Measurements from ENCODE around the gene KRT82. TPM values are rescaled to one million over a fixed set of nuclear protein-coding genes. Genes with fewer than 3 reads are reported as not detected.

The KRT82 gene
- total RNA-seq, 1 donor from 2014 or later = not detected

DNA sequence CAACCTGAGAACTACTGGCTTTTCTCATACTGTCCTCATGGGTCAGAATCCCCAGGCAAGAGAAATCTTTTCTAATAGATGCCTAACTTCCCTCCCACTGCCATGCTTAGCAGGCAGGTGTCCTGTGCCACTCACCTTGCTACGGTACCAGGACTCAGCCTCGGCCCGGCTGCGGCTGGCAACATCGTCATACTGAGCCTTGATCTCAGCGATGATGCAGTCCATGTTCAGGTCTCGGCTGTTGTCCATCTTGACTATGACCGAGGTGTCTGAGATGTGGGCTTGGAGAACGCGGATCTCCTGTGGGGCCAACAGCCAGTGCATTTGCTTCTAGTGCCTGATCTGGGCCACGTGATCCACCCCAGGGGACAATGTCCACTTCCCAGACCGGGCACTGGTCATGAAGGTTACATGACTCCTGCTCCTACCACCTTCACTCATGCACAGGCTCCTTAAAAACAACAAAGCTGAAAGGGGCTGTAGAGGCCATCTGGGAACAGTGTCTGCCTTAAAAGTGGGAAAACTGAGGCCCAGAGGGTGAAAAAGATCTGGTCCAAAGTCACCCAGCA is 42.9 kb downstream of the KRT82 start:
- DNase-seq (ENCODE audit: low read depth, low spot score) = no peak
- Mint-ChIP-seq H3K27me3 (ENCODE audit: low read depth) (peaks cover 3% of the 10 kb centered on the region), H3K9me3 (no peaks in the 10 kb centered on the region), H3K36me3 (ENCODE audit: low read depth) (no peaks in the 10 kb centered on the region), H3K4me1 (no peaks in the 10 kb centered on the region), H3K4me3 (no peak overlapping the region), H3K27ac (ENCODE audit: unreplicated experiment) (no peak overlapping the region)
- TF ChIP-seq, protein P1, sequence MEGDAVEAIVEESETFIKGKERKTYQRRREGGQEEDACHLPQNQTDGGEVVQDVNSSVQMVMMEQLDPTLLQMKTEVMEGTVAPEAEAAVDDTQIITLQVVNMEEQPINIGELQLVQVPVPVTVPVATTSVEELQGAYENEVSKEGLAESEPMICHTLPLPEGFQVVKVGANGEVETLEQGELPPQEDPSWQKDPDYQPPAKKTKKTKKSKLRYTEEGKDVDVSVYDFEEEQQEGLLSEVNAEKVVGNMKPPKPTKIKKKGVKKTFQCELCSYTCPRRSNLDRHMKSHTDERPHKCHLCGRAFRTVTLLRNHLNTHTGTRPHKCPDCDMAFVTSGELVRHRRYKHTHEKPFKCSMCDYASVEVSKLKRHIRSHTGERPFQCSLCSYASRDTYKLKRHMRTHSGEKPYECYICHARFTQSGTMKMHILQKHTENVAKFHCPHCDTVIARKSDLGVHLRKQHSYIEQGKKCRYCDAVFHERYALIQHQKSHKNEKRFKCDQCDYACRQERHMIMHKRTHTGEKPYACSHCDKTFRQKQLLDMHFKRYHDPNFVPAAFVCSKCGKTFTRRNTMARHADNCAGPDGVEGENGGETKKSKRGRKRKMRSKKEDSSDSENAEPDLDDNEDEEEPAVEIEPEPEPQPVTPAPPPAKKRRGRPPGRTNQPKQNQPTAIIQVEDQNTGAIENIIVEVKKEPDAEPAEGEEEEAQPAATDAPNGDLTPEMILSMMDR (conservative IDR thresholded peaks at IDR 0.05) = no peak

DNA sequence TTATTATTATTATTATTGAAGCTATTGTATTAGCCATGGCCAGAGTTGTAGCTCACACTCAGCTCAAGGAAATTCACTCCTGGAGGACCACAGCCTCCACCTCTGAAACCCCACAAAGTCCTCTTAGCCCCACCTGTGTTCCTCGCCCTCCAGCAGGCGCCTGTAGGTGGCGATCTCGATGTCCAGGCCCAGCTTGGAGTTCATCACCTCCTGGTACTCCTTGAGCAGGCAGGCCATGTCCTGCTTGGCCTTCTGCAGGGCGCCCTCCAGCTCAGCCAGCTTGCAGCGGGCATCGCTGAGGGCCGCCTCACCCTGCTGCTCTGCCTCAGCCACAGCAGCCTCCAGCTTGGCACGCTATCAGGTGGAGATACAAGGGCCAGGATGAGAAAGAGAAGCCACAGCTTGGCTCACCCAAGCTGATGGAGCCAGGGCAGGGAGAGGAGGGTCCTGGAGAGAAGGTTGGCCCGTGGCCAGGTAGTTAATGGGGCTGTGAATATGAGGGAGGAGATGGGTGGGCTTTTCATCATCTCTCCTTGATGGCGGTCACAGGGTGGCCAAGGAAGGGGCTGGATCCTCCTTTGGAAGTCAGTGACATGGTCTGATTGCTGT is 43.9 kb downstream of the KRT82 start:
- Mint-ChIP-seq H3K27me3 (ENCODE audit: low read depth) (peaks cover under 1% of the 10 kb centered on the region), H3K9me3 (no peaks in the 10 kb centered on the region), H3K4me1 (no peaks in the 10 kb centered on the region), H3K36me3 (ENCODE audit: low read depth) (no peaks in the 10 kb centered on the region), H3K27ac (ENCODE audit: unreplicated experiment) (no peak overlapping the region), H3K4me3 (no peak overlapping the region)
- DNase-seq (ENCODE audit: low read depth, low spot score) = no peak
- TF ChIP-seq, protein P1 (conservative IDR thresholded peaks at IDR 0.05) = peak; percentile 29

DNA sequence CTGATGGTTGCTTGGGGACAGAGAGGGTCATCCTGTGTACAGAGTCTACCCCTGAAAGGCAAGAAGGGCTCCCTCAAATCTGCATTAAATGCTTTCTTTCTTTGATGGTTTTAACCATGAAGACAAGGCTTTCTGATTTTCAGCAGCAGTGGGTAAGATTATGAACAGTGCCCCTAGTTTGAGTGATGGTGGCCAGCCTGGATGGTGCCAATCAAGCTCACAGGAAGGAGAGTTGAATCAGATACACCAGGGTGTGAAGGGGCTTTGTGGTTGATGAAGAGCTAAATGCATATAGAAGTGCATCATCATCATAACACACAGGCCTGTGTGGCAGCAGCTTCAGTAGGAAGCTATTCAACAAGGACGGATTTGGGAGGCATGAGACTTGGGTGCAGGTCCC is 44.6 kb downstream of the KRT82 start:
- TF ChIP-seq, protein P1 (conservative IDR thresholded peaks at IDR 0.05) = no peak

DNA sequence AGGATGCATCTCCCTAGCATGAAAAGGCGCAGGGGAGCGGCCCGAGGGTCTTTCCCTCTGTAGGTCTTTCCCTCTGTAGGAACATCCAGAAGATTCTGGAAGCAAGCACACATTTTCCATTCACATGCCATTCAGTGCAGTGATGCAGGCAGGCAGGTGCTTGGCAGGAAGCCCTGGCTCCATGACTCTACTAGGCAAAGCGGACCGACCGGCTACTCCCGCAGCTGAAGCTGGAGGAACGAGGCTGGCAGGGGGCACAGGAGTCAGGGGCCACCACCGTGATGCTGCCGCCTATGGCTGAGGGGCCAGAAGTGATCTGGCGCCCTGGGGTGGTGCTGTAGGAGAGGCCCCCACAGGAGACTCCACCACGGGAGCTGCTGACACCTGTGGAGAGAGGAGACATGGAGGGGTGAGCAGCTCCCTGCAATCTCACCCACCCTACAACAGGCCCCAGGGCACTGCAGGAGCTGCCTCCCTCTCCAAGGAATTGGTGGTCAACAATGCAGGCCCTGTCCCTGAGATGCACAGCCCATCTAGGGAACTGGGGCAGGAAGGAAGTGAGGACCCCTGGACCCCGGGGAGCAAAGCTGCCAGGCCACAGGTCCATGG is 45.4 kb downstream of the KRT82 start:
- Mint-ChIP-seq H3K36me3 (ENCODE audit: low read depth) (no peaks in the 10 kb centered on the region), H3K27me3 (ENCODE audit: low read depth) (no peaks in the 10 kb centered on the region), H3K4me1 (no peaks in the 10 kb centered on the region), H3K4me3 (no peak overlapping the region), H3K9me3 (no peaks in the 10 kb centered on the region), H3K27ac (ENCODE audit: unreplicated experiment) (no peak overlapping the region)
- DNase-seq (ENCODE audit: low read depth, low spot score) = no peak
- TF ChIP-seq, protein P1 (conservative IDR thresholded peaks at IDR 0.05) = no peak

More for the DNA sequence above, 44.6 kb downstream of the KRT82 start:
- H3K27me3 Mint-ChIP-seq (ENCODE audit: low read depth) = no peaks in the 10 kb centered on the region
- no peaks in the 10 kb centered on the region for H3K4me1 Mint-ChIP-seq
- no peak overlapping the region for H3K4me3 Mint-ChIP-seq
- H3K27ac Mint-ChIP-seq (ENCODE audit: unreplicated experiment) = peak overlapping the region; percentile 8
- no peaks in the 10 kb centered on the region for H3K36me3 Mint-ChIP-seq (ENCODE audit: low read depth)
- H3K9me3 Mint-ChIP-seq = no peaks in the 10 kb centered on the region
- no peak for DNase-seq (ENCODE audit: low read depth, low spot score)

DNA sequence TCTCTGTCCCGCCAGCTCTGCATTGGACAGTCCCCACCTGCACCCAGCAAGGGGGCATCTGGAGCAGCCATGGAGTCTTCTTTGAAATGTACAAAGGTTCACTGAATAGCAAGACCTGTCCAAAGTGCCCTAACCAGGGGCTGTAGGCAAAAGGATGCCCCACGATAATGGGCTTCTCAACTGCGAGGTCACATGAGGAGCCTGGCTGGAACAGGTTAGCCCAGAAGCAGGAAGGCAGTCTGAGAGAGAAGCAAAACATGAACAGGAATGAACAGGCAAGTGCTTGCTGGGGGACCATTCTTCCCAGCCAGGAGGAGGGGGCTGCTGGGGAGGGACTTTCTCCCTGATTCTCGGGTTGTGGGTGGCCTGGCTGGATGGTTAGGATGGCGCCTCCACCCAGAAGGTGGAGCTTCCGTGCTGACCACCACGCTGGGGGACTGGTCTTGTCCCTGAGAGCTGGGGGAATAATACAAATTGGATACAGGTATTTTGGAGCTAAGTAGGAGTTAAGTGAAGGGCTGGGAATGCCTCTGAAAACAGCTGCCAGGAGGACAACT is 46.0 kb downstream of the KRT82 start:
- TF ChIP-seq, protein P1 (conservative IDR thresholded peaks at IDR 0.05) = no peak
- no peak for DNase-seq (ENCODE audit: low read depth, low spot score)
- no peak overlapping the region for H3K4me3 Mint-ChIP-seq
- no peaks in the 10 kb centered on the region for H3K9me3 Mint-ChIP-seq
- no peaks in the 10 kb centered on the region for H3K27me3 Mint-ChIP-seq (ENCODE audit: low read depth)
- H3K27ac Mint-ChIP-seq (ENCODE audit: unreplicated experiment) = peak overlapping the region; percentile 27
- H3K4me1 Mint-ChIP-seq = no peaks in the 10 kb centered on the region
- no peaks in the 10 kb centered on the region for H3K36me3 Mint-ChIP-seq (ENCODE audit: low read depth)
